H1 (cell line): ENCODE measurements around the gene CDC5L.

Experiments used
- CEBPB ChIP-seq: IDR thresholded peaks from 2 replicates; pipeline ENCODE4 v1.6.1; 2012; ENCODE audit warnings: low read depth, low read length
- EZH2 ChIP-seq: fragments of 200-600 bp; sonication (generic); IDR thresholded peaks from 2 replicates; pipeline ENCODE4 v1.7.1; 2012; ENCODE audit warnings: low read depth, mild to moderate bottlenecking, moderate library complexity, low read length, inconsistent platforms; ENCODE audit not compliant: severe bottlenecking
- POLR2A ChIP-seq, 2 experiments: IDR thresholded peaks; 1 replicate in 1 of 2; 2 replicates in 1 of 2; pipeline ENCODE4 v1.6.1; 2011; ENCODE audit warnings: low read depth in 2 of 2, low read length in 2 of 2, mild to moderate bottlenecking in 2 of 2; ENCODE audit errors: control extremely low read depth in 1 of 2
- POLR2AphosphoS5 ChIP-seq: IDR thresholded peaks from 2 replicates; pipeline ENCODE4 v1.6.1; 2011; ENCODE audit warnings: low read depth, low read length
- RFX5 ChIP-seq: IDR thresholded peaks from 2 replicates; pipeline ENCODE4 v1.6.1; 2011; ENCODE audit warnings: low read depth, low read length, improper control_type of control experiment, borderline replicate concordance
- TCF12 ChIP-seq: IDR thresholded peaks from 2 replicates; pipeline ENCODE4 v1.6.1; 2011; ENCODE audit warnings: low read depth, mild to moderate bottlenecking, low read length
- YY1 ChIP-seq: IDR thresholded peaks from 2 replicates; pipeline ENCODE4 v1.6.1; 2011; ENCODE audit warnings: low read depth, mild to moderate bottlenecking, low read length
- TF ChIP-seq, protein P1 (sequence below): IDR thresholded peaks from 2 replicates; pipeline ENCODE4 v1.6.1; 2012; ENCODE audit warnings: inconsistent platforms
- TF ChIP-seq, protein P2 (sequence below), 3 experiments: IDR thresholded peaks; 1 replicate in 2 of 3; 2 replicates in 1 of 3; pipeline versions ENCODE4 v1.5.1 to v1.6.1; 2011; ENCODE audit warnings: low read length in 3 of 3, mild to moderate bottlenecking in 3 of 3, inconsistent platforms in 2 of 3, low read depth in 1 of 3, moderate library complexity in 1 of 3; ENCODE audit not compliant: insufficient read depth in 1 of 3; ENCODE audit errors: control extremely low read depth in 1 of 3
- TF ChIP-seq, protein P3 (sequence below): IDR thresholded peaks from 2 replicates; pipeline ENCODE4 v1.6.1; 2012; ENCODE audit warnings: low read length, inconsistent platforms

- TF ChIP-seq, protein P1, sequence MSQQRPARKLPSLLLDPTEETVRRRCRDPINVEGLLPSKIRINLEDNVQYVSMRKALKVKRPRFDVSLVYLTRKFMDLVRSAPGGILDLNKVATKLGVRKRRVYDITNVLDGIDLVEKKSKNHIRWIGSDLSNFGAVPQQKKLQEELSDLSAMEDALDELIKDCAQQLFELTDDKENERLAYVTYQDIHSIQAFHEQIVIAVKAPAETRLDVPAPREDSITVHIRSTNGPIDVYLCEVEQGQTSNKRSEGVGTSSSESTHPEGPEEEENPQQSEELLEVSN, result no peak
- TF ChIP-seq, protein P2, sequence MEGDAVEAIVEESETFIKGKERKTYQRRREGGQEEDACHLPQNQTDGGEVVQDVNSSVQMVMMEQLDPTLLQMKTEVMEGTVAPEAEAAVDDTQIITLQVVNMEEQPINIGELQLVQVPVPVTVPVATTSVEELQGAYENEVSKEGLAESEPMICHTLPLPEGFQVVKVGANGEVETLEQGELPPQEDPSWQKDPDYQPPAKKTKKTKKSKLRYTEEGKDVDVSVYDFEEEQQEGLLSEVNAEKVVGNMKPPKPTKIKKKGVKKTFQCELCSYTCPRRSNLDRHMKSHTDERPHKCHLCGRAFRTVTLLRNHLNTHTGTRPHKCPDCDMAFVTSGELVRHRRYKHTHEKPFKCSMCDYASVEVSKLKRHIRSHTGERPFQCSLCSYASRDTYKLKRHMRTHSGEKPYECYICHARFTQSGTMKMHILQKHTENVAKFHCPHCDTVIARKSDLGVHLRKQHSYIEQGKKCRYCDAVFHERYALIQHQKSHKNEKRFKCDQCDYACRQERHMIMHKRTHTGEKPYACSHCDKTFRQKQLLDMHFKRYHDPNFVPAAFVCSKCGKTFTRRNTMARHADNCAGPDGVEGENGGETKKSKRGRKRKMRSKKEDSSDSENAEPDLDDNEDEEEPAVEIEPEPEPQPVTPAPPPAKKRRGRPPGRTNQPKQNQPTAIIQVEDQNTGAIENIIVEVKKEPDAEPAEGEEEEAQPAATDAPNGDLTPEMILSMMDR (IDR thresholded peaks at IDR 0.05; ENCODE audit: control extremely low read depth in 1 of 3, insufficient read depth in 1 of 3, low read depth in 1 of 3, low read length in 3 of 3), result no peak
- TF ChIP-seq, protein P3, sequence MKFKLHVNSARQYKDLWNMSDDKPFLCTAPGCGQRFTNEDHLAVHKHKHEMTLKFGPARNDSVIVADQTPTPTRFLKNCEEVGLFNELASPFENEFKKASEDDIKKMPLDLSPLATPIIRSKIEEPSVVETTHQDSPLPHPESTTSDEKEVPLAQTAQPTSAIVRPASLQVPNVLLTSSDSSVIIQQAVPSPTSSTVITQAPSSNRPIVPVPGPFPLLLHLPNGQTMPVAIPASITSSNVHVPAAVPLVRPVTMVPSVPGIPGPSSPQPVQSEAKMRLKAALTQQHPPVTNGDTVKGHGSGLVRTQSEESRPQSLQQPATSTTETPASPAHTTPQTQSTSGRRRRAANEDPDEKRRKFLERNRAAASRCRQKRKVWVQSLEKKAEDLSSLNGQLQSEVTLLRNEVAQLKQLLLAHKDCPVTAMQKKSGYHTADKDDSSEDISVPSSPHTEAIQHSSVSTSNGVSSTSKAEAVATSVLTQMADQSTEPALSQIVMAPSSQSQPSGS, result no peak
- TF ChIP-seq TCF12 (no peak), POLR2AphosphoS5 (no peak), CEBPB (no peak), RFX5 (no peak), YY1 (no peak), EZH2 (no peak), POLR2A (IDR thresholded peaks at IDR 0.05; ENCODE audit: control extremely low read depth in 1 of 2, low read depth in 2 of 2, low read length in 2 of 2) (no peak)
Observed at GRCh38 chr6:44422531-44422930, 35.0 kb downstream of the CDC5L start.
